MCF 10A (cell line): ENCODE results near the gene RBM20. TPM values are rescaled to one million over a fixed set of nuclear protein-coding genes. Genes with fewer than 3 reads are reported as not detected.

Source experiments
- BruUV-seq: library from RNA; stranded (reverse); fragments of 400-500 nt; replicated peaks from 2 replicates; lab custom pipeline; 2021; lab: Mats Ljungman, UMichigan
- CTCF ChIA-PET: fragments of 300-600 bp; sonication (Branson Sonifier 250); formaldehyde crosslinking; extraction: SDS; loops from one replicate; lab custom pipeline; 2021; ENCODE audit warnings: antibody characterized with exemption, inconsistent platforms; lab: Yijun Ruan, JAX
- POLR2A ChIA-PET: fragments of 300-600, 350-650 bp; sonication (Branson Sonifier 250); formaldehyde crosslinking; extraction: SDS; loops from one replicate; lab custom pipeline; 2020; ENCODE audit warnings: antibody characterized with exemption, inconsistent platforms; lab: Yijun Ruan, JAX
- DNase-seq: peaks from one replicate; pipeline ENCODE4 v3.0.0-alpha.2; 2018; ENCODE audit not compliant: unreplicated experiment
- H3K27ac Mint-ChIP-seq: one replicate; pipeline ENCODE4 v1.8.0; 2022; ENCODE audit warnings: mild to moderate bottlenecking, low read depth, mixed read lengths; ENCODE audit not compliant: unreplicated experiment
- H3K27me3 Mint-ChIP-seq: one replicate; pipeline ENCODE4 v1.8.0; 2022; ENCODE audit warnings: mixed read lengths; ENCODE audit not compliant: insufficient read depth, unreplicated experiment
- H3K36me3 Mint-ChIP-seq: one replicate; pipeline ENCODE4 v1.8.0; 2022; ENCODE audit warnings: mild to moderate bottlenecking, moderate library complexity, mixed read lengths; ENCODE audit not compliant: insufficient read depth, unreplicated experiment
- H3K4me1 Mint-ChIP-seq: one replicate; pipeline ENCODE4 v1.8.0; 2022; ENCODE audit warnings: mixed read lengths; ENCODE audit not compliant: insufficient read depth, unreplicated experiment
- H3K4me3 Mint-ChIP-seq: one replicate; pipeline ENCODE4 v1.8.0; 2022; ENCODE audit warnings: mild to moderate bottlenecking, moderate library complexity, mixed read lengths; ENCODE audit not compliant: unreplicated experiment
- H3K9me3 Mint-ChIP-seq: one replicate; pipeline ENCODE4 v1.8.0; 2022; ENCODE audit warnings: mixed read lengths; ENCODE audit not compliant: unreplicated experiment
- intact Hi-C: fragments of 100-400 bp; cut with micrococcal nuclease; formaldehyde crosslinking; loops from 2 replicates; pipeline ENCODE4 v1.14.1; 2022
- total RNA-seq: library from RNA; stranded (reverse); gene quantifications from 2 replicates; pipeline ENCODE4 v1.2.3, GENCODE V29; 2022
- TF ChIP-seq, protein P1 (sequence below): fragments of 200-600 bp; IDR thresholded peaks from one replicate; pipeline ENCODE4 v1.8.0; 2022; ENCODE audit warnings: antibody characterized with exemption, mild to moderate bottlenecking; ENCODE audit not compliant: unreplicated experiment

The RBM20 gene
- total RNA-seq, 1 experiment from 2014 or later, result not detected

DNA sequence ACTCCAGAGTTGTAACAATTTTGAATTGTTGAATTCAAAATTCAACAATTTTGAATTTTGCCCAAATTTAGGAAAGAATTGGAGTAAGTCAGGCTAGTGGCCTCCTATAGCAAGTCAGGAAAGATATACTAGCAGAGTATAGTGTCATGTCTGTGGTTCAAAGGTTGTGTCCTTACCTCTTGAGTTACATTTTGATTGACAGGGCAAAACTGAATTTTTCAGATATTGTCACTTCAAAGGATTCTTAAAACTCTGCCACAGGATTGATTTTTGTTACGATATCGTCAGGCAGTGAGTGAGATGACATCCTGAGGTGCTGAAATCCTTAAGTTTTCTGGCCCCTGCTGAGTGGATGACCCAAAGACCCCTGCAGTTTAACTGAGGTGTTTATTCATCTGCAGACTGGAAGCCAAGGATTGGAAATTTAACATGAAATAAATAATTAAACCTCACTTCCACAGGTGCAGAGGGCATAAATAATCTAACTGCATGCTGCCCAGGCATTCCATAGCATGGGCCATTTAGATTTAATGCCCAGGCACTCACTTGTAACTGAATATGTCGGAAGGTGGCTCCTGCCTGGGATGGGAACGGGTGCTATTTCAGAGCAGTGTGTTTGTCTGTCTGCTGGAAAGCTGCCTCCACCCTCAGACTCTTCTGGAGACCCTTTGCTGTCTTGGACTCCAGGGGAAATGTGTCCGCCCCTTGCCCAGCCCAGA, 50.8 kb downstream of the RBM20 start:
- ChIA-PET CTCF (interaction anchor here (1.1 to 1.2 kb wide), 2 partner anchors 13 to 23 kb away, joined by 3 read pairs; no protein-coding TSS in a partner anchor), POLR2A (interaction anchor here (0.6 kb wide), 1 partner anchor 338 kb away, joined by 3 read pairs; no protein-coding TSS in a partner anchor)
- no peak for DNase-seq
- peaks cover 10% of the 10 kb centered on the region for H3K27me3 Mint-ChIP-seq
- no peaks in the 10 kb centered on the region for H3K4me1 Mint-ChIP-seq
- H3K4me3 Mint-ChIP-seq, result no peak overlapping the region
- H3K36me3 Mint-ChIP-seq, result no peaks in the 10 kb centered on the region
- no peak overlapping the region for H3K27ac Mint-ChIP-seq
- TF ChIP-seq, protein P1, sequence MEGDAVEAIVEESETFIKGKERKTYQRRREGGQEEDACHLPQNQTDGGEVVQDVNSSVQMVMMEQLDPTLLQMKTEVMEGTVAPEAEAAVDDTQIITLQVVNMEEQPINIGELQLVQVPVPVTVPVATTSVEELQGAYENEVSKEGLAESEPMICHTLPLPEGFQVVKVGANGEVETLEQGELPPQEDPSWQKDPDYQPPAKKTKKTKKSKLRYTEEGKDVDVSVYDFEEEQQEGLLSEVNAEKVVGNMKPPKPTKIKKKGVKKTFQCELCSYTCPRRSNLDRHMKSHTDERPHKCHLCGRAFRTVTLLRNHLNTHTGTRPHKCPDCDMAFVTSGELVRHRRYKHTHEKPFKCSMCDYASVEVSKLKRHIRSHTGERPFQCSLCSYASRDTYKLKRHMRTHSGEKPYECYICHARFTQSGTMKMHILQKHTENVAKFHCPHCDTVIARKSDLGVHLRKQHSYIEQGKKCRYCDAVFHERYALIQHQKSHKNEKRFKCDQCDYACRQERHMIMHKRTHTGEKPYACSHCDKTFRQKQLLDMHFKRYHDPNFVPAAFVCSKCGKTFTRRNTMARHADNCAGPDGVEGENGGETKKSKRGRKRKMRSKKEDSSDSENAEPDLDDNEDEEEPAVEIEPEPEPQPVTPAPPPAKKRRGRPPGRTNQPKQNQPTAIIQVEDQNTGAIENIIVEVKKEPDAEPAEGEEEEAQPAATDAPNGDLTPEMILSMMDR, result no peak
- intact Hi-C loops, result no loop called here
- no TSS peak for BruUV-seq
- peaks cover 13% of the 10 kb centered on the region for H3K9me3 Mint-ChIP-seq

DNA sequence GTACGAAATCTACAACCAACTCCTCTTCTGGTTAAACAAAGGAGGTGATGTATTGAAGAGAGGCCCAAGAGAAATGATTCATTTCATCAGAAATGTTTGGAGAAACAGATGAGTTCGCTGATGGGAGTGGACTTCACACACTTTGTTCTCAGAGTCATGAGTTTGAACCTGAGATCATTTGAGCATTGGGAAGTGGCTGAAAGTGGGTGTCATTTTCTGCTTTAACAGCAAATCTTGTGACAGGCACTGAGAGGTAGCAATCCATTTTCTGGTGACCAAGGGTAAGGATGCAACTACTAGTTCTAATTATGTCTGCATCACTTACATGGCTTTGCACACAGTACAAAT, 51.4 kb downstream of the RBM20 start:
- BruUV-seq, result no TSS peak
- H3K4me3 Mint-ChIP-seq, result no peak overlapping the region
- no peaks in the 10 kb centered on the region for H3K4me1 Mint-ChIP-seq
- intact Hi-C loops, result no loop called here
- peaks cover 11% of the 10 kb centered on the region for H3K9me3 Mint-ChIP-seq
- TF ChIP-seq, protein P1, result no peak
- DNase-seq, result no peak
- no peaks in the 10 kb centered on the region for H3K36me3 Mint-ChIP-seq
- H3K27ac Mint-ChIP-seq, result no peak overlapping the region
- ChIA-PET CTCF (interaction anchor here (0.8 kb wide), 1 partner anchor 8 kb away, joined by 3 read pairs; no protein-coding TSS in a partner anchor), POLR2A (no interaction called here)
- peaks cover 4% of the 10 kb centered on the region for H3K27me3 Mint-ChIP-seq

DNA sequence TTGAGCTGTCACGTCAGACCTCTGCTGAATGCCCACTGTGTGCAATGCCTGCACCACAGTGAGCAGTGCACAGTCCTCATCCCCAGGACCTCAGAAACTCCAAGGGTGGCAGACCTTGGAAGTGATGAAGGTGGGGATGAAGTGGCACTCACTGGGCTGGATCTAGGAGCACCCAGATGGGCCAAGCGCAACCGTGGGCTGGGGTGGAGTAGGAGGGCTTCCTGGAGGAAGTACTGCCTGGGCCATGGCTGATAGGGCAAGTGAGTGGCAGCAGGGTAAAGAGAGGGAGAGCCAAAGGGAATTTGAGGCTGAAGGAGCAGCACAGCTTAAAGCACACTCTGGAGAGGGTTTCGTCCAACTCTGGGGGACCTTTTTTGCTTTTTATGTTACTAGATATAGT, 52.3 kb downstream of the RBM20 start:
- no peak overlapping the region for H3K4me3 Mint-ChIP-seq
- BruUV-seq, result no TSS peak
- H3K27me3 Mint-ChIP-seq, result no peaks in the 10 kb centered on the region
- no peaks in the 10 kb centered on the region for H3K4me1 Mint-ChIP-seq
- intact Hi-C loops, result no loop called here
- no peaks in the 10 kb centered on the region for H3K36me3 Mint-ChIP-seq
- H3K9me3 Mint-ChIP-seq, result peaks cover 7% of the 10 kb centered on the region
- TF ChIP-seq, protein P1, result no peak
- DNase-seq, result no peak
- CTCF ChIA-PET, result interaction anchor here (0.7 to 1.5 kb wide), 3 partner anchors 9 to 345 kb away, joined by 3 to 4 read pairs (median 3); no protein-coding TSS in a partner anchor
- H3K27ac Mint-ChIP-seq, result no peak overlapping the region
- POLR2A ChIA-PET, result interaction anchor here (0.8 kb wide), 1 partner anchor 11 kb away, joined by 4 read pairs; no protein-coding TSS in a partner anchor

DNA sequence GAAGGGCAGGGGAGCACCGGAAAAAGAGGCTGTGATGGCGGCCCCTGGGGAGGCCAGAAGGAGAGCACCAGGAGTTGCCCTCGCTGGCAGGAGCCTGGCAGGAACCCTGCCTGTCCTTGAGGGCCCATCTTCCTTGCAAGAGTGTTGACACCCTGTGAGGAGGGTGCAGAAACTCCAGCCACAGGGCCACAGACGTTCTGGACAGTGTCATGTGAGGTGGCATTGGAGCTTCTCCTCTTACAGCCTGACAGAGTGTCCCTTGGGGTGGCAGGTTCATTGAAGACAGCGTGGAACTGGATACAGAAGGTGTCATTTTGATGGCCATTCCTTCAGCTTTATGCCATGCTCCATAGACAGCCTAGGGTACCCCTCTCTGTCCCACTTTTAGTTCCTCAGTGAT, 54.2 kb downstream of the RBM20 start:
- Mint-ChIP-seq H3K36me3 (no peaks in the 10 kb centered on the region), H3K27me3 (no peaks in the 10 kb centered on the region), H3K4me1 (no peaks in the 10 kb centered on the region), H3K27ac (no peak overlapping the region), H3K9me3 (no peaks in the 10 kb centered on the region), H3K4me3 (no peak overlapping the region)
- ChIA-PET POLR2A (no interaction called here), CTCF (interaction anchor here (1.5 kb wide), 1 partner anchor 27 kb away, joined by 3 read pairs; no protein-coding TSS in a partner anchor)
- TF ChIP-seq, protein P1, result no peak
- no peak for DNase-seq
- intact Hi-C loops, result no loop called here
- BruUV-seq, result no TSS peak
